ENCODE results near the gene HSF2. TPM values are rescaled to one million over a fixed set of nuclear protein-coding genes. Genes with fewer than 3 reads are reported as not detected.
A peak's percentile ranks its signal among the peaks of the same experiment; 100 is the strongest.

Gene HSF2
- polyA plus RNA-seq, 1 donor from 2014 or later: 153 TPM

DNA sequence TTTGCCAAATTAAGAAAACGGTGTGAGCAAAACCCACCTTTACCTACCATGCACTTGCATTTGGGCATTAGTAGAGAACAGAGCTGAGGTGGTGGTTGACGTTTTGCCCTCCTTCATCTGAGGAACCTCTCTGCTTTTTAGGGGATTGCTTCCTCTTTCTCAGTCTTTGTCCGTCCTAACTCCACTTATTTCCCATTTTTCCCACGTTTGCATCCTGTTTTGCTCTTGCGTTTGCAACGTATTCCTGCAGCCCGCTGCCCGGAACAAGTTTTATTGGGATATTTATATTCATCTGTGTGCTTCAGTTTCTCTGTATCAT, 72.5 kb downstream of the HSF2 start:
- Histone ChIP-seq H3K27ac (ENCODE audit: low read length) (peak overlapping the region; percentile 98), H3K79me2 (replicated peaks; ENCODE audit: insufficient read depth, low read length) (peaks cover 46% of the 10 kb centered on the region), H2AFZ (ENCODE audit: low read depth, low read length) (peak overlapping the region; percentile 67), H3F3A (ENCODE audit: insufficient read depth, low read length, poor library complexity, severe bottlenecking) (peaks cover 2% of the 10 kb centered on the region), H3K27me3 (ENCODE audit: insufficient read depth, low read depth, low read length) (no peaks in the 10 kb centered on the region), H3K4me3 (ENCODE audit: low read length) (peak overlapping the region; percentile 73), H3K9me3 (ENCODE audit: low read length) (no peaks in the 10 kb centered on the region), H4K20me1 (ENCODE audit: insufficient read depth) (peaks cover 4% of the 10 kb centered on the region), H3K9ac (ENCODE audit: low read length) (peak overlapping the region; percentile 98), H3K4me2 (ENCODE audit: low read length) (peak overlapping the region; percentile 94), H3K36me3 (ENCODE audit: insufficient read depth, low read length) (no peaks in the 10 kb centered on the region), H3K9me2 (ENCODE audit: insufficient read depth, low read length) (no peaks in the 10 kb centered on the region)
- TF ChIP-seq MXI1 (conservative IDR thresholded peaks at IDR 0.05; ENCODE audit: poor library complexity, severe bottlenecking): no peak
- no peak for TF ChIP-seq EP300 (conservative IDR thresholded peaks at IDR 0.05; ENCODE audit: poor library complexity, severe bottlenecking)
- no peak for TF ChIP-seq POLR2AphosphoS5 (IDR thresholded peaks at IDR 0.05)
- TF ChIP-seq, protein P1, sequence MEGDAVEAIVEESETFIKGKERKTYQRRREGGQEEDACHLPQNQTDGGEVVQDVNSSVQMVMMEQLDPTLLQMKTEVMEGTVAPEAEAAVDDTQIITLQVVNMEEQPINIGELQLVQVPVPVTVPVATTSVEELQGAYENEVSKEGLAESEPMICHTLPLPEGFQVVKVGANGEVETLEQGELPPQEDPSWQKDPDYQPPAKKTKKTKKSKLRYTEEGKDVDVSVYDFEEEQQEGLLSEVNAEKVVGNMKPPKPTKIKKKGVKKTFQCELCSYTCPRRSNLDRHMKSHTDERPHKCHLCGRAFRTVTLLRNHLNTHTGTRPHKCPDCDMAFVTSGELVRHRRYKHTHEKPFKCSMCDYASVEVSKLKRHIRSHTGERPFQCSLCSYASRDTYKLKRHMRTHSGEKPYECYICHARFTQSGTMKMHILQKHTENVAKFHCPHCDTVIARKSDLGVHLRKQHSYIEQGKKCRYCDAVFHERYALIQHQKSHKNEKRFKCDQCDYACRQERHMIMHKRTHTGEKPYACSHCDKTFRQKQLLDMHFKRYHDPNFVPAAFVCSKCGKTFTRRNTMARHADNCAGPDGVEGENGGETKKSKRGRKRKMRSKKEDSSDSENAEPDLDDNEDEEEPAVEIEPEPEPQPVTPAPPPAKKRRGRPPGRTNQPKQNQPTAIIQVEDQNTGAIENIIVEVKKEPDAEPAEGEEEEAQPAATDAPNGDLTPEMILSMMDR (IDR thresholded peaks at IDR 0.05; ENCODE audit: poor library complexity, severe bottlenecking): no peak

DNA sequence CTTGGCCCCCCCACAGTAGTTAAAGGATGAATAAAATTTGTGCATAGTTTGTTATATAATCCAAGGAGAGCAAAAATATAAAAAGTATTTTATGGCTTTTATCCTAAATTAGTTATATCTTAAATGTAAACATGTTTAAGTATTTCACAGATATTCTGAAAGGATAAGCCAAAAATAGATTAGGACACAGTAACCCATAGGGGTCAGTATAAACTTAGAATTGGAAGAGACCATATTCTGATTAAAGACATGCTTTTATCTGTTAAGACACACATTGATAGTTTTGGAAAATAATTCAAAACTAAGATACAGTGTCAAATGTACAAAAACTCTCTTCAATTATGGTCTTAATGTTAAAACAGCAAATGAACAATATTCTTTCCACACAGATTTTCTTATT, 76.7 kb downstream of the HSF2 start:
- H3K9me3 ChIP-seq (ENCODE audit: low read length): no peaks in the 10 kb centered on the region
- H3K9ac ChIP-seq (ENCODE audit: low read length): no peak overlapping the region
- H2AFZ ChIP-seq (ENCODE audit: low read depth, low read length): no peak overlapping the region
- H3K36me3 ChIP-seq (ENCODE audit: insufficient read depth, low read length): no peaks in the 10 kb centered on the region
- H3K4me3 ChIP-seq (ENCODE audit: low read length): no peak overlapping the region
- no peak overlapping the region for H3K27ac ChIP-seq (ENCODE audit: low read length)
- H3F3A ChIP-seq (ENCODE audit: insufficient read depth, low read length, poor library complexity, severe bottlenecking): peaks cover 2% of the 10 kb centered on the region
- H4K20me1 ChIP-seq (ENCODE audit: insufficient read depth): no peaks in the 10 kb centered on the region
- H3K27me3 ChIP-seq (ENCODE audit: insufficient read depth, low read depth, low read length): no peaks in the 10 kb centered on the region
- TF ChIP-seq SMC3 (conservative IDR thresholded peaks at IDR 0.05; ENCODE audit: poor library complexity): peak; percentile 47
- TF ChIP-seq EZH2 (IDR thresholded peaks at IDR 0.05; ENCODE audit: borderline replicate concordance, insufficient read depth, low read length, poor library complexity, severe bottlenecking): no peak
- no peak for TF ChIP-seq EP300 (conservative IDR thresholded peaks at IDR 0.05; ENCODE audit: poor library complexity, severe bottlenecking)
- TF ChIP-seq, protein P1 (IDR thresholded peaks at IDR 0.05; ENCODE audit: poor library complexity, severe bottlenecking): peak; percentile 61
- TF ChIP-seq RAD21 (conservative IDR thresholded peaks at IDR 0.05): peak; percentile 66
- peaks cover 4% of the 10 kb centered on the region for H3K79me2 ChIP-seq (replicated peaks; ENCODE audit: insufficient read depth, low read length)
- no peaks in the 10 kb centered on the region for H3K9me2 ChIP-seq (ENCODE audit: insufficient read depth, low read length)
- no peak overlapping the region for H3K4me2 ChIP-seq (ENCODE audit: low read length)

DNA sequence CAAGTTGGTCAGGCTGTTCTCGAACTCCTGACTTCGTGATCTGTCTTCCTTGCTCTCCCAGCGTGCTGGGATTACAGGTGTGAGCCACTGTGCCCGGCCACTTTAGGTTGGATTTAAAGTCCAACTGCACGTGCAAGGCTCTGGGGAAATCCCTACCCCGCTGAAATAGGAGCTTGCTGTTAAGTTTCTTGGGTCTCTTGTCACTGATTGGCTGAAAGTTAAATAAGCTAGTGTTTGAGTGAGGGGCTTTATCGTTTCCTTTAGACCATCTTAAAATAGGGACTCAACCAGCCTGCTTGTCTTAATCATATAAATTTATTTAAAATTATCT, 83.3 kb downstream of the HSF2 start:
- H3K9me3 ChIP-seq (ENCODE audit: low read length): no peaks in the 10 kb centered on the region
- no peaks in the 10 kb centered on the region for H4K20me1 ChIP-seq (ENCODE audit: insufficient read depth)
- H3K27ac ChIP-seq (ENCODE audit: low read length): no peak overlapping the region
- no peaks in the 10 kb centered on the region for H3K79me2 ChIP-seq (replicated peaks; ENCODE audit: insufficient read depth, low read length)
- no peak overlapping the region for H3K9ac ChIP-seq (ENCODE audit: low read length)
- no peaks in the 10 kb centered on the region for H3K36me3 ChIP-seq (ENCODE audit: insufficient read depth, low read length)
- no peak overlapping the region for H3K4me2 ChIP-seq (ENCODE audit: low read length)
- no peaks in the 10 kb centered on the region for H3F3A ChIP-seq (ENCODE audit: insufficient read depth, low read length, poor library complexity, severe bottlenecking)
- H3K9me2 ChIP-seq (ENCODE audit: insufficient read depth, low read length): no peaks in the 10 kb centered on the region
- no peak overlapping the region for H3K4me3 ChIP-seq (ENCODE audit: low read length)
- no peak overlapping the region for H2AFZ ChIP-seq (ENCODE audit: low read depth, low read length)
- H3K27me3 ChIP-seq (ENCODE audit: insufficient read depth, low read depth, low read length): no peaks in the 10 kb centered on the region
- no peak for TF ChIP-seq EP300 (conservative IDR thresholded peaks at IDR 0.05; ENCODE audit: poor library complexity, severe bottlenecking)
- TF ChIP-seq MXI1 (conservative IDR thresholded peaks at IDR 0.05; ENCODE audit: poor library complexity, severe bottlenecking): no peak
- no peak for TF ChIP-seq RAD21 (conservative IDR thresholded peaks at IDR 0.05)
- TF ChIP-seq SMC3 (conservative IDR thresholded peaks at IDR 0.05; ENCODE audit: poor library complexity): no peak
- TF ChIP-seq POLR2AphosphoS5 (IDR thresholded peaks at IDR 0.05): no peak
- TF ChIP-seq, protein P2, sequence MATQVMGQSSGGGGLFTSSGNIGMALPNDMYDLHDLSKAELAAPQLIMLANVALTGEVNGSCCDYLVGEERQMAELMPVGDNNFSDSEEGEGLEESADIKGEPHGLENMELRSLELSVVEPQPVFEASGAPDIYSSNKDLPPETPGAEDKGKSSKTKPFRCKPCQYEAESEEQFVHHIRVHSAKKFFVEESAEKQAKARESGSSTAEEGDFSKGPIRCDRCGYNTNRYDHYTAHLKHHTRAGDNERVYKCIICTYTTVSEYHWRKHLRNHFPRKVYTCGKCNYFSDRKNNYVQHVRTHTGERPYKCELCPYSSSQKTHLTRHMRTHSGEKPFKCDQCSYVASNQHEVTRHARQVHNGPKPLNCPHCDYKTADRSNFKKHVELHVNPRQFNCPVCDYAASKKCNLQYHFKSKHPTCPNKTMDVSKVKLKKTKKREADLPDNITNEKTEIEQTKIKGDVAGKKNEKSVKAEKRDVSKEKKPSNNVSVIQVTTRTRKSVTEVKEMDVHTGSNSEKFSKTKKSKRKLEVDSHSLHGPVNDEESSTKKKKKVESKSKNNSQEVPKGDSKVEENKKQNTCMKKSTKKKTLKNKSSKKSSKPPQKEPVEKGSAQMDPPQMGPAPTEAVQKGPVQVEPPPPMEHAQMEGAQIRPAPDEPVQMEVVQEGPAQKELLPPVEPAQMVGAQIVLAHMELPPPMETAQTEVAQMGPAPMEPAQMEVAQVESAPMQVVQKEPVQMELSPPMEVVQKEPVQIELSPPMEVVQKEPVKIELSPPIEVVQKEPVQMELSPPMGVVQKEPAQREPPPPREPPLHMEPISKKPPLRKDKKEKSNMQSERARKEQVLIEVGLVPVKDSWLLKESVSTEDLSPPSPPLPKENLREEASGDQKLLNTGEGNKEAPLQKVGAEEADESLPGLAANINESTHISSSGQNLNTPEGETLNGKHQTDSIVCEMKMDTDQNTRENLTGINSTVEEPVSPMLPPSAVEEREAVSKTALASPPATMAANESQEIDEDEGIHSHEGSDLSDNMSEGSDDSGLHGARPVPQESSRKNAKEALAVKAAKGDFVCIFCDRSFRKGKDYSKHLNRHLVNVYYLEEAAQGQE (IDR thresholded peaks at IDR 0.05; ENCODE audit: borderline replicate concordance): no peak
- TF ChIP-seq, protein P1 (IDR thresholded peaks at IDR 0.05; ENCODE audit: poor library complexity, severe bottlenecking): no peak
- no peak for TF ChIP-seq TAF1 (IDR thresholded peaks at IDR 0.05; ENCODE audit: low read depth)
- TF ChIP-seq EZH2 (IDR thresholded peaks at IDR 0.05; ENCODE audit: borderline replicate concordance, insufficient read depth, low read length, poor library complexity, severe bottlenecking): no peak

All from neural cell (in vitro differentiated cells).